Mammary epithelial cell (primary cell): Measurements from ENCODE around the gene TRPM2.

ENCODE experiments used
- EZH2 ChIP-seq: IDR thresholded peaks from 2 replicates; pipeline ENCODE4 v1.6.1; 2012; ENCODE audit warnings: low read length, inconsistent platforms, borderline replicate concordance
- TF ChIP-seq, protein P1 (sequence below), 2 donors: IDR thresholded peaks in 1 of 2; conservative IDR thresholded peaks in 1 of 2; 2 replicates each; pipeline ENCODE4 v1.5.1; 2011 to 2012; ENCODE audit warnings: inconsistent platforms in 2 of 2, low read length in 2 of 2, mild to moderate bottlenecking in 2 of 2, control low read depth in 1 of 2, low read depth in 1 of 2; ENCODE audit not compliant: insufficient read depth in 1 of 2; ENCODE audit errors: extremely low read depth in 1 of 2

DNA sequence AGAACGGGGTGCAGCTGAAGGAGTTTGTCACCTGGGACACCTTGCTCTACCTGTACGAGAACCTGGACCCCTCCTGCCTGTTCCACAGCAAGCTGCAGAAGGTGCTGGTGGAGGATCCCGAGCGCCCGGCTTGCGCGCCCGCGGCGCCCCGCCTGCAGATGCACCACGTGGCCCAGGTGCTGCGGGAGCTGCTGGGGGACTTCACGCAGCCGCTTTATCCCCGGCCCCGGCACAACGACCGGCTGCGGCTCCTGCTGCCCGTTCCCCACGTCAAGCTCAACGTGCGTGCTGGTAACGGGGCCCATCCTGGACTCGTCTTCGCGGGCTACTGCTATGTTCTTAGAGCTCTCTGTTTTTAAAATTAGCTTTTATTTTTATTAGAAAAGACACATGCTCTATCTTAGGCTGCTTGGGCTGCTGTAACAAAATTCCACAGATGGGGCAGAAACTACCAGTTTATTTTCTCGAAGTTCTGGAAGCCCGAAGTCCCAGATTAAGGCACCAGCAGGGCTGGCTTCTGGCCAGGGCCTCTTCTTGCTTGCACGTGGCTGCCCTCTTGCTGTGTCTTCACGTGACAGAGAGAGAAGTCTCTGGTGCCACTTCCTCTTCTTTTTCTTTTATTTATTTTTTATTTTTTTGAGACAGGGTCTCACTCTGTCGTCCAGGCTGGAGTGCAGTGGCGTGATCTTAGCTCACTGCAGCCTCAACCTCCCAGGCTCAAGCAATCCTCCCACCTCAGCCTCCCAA, 38.1 kb downstream of the TRPM2 start:
- TF ChIP-seq, protein P1, sequence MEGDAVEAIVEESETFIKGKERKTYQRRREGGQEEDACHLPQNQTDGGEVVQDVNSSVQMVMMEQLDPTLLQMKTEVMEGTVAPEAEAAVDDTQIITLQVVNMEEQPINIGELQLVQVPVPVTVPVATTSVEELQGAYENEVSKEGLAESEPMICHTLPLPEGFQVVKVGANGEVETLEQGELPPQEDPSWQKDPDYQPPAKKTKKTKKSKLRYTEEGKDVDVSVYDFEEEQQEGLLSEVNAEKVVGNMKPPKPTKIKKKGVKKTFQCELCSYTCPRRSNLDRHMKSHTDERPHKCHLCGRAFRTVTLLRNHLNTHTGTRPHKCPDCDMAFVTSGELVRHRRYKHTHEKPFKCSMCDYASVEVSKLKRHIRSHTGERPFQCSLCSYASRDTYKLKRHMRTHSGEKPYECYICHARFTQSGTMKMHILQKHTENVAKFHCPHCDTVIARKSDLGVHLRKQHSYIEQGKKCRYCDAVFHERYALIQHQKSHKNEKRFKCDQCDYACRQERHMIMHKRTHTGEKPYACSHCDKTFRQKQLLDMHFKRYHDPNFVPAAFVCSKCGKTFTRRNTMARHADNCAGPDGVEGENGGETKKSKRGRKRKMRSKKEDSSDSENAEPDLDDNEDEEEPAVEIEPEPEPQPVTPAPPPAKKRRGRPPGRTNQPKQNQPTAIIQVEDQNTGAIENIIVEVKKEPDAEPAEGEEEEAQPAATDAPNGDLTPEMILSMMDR (conservative IDR thresholded peaks at IDR 0.05 in 1 of 2, IDR thresholded peaks at IDR 0.05 in 1 of 2; ENCODE audit: extremely low read depth in 1 of 2, insufficient read depth in 1 of 2, low read depth in 1 of 2, low read length in 2 of 2), result no peak
- TF ChIP-seq EZH2, result no peak
